Heart left ventricle (tissue), 13 donors: ENCODE results near the gene MTPN.

Experiments
- CTCF ChIP-seq, 12 donors: fragments of 200-600 bp; sonication (generic) in 4 of 12; IDR thresholded peaks; one replicate each; pipeline versions ENCODE4 v1.5.0 to v1.8.0; 2018 to 2022; ENCODE audit warnings: antibody characterized with exemption in 12 of 12, mild to moderate bottlenecking in 5 of 12
- POLR2A ChIP-seq, 2 donors: fragments of 450-650 bp; IDR thresholded peaks; one replicate each; pipeline ENCODE4 v1.6.1; 2017; ENCODE audit warnings: antibody characterized with exemption in 2 of 2, mild to moderate bottlenecking in 2 of 2, moderate library complexity in 2 of 2
- donor health status: ischemic (EF 13 %, LVEDD 7.1; RV severe dilation, severe dysfunction).
- donor health status: DM: no; HTN: yes; CAD: no.
- donor health status: DM: no; HTN: no; CAD: no.
- donor health status: ischemic (EF 25% LVEDD 6.9; RV normal size, moderate dysfunction).
- donor health status: ischemic (EF 25% LVEDD 5.7; RV mildly dilated, moderate dysfunction).
- donor health status: ischemic (EF 35%, LVEDD 5.7; RV mildly dilated, moderate dysfunction).
- donor health status: nonischemic (EF 11% LVEDD 7.7; RV severe dilation, severe dysfunction).
- donor health status: DM: yes; HTN: yes; CAD: no.
- donor health status: PGD.
- donor health status: ischemic (EF 29% LVEDD 5.4; RV normal size, mild dysfunction).
- donor health status: nonischemic (EF 23%, LVEDD 6.1; RV moderate dilation, normal function).

GRCh38 chr7:135905858-135906257, 71.3 kb downstream of the MTPN start:
- no peak for TF ChIP-seq CTCF (IDR thresholded peaks at IDR 0.05)
- no peak for TF ChIP-seq POLR2A (IDR thresholded peaks at IDR 0.05)
